H9 (cell line): ENCODE results near the gene EHD3. TPM values are rescaled to one million over a fixed set of nuclear protein-coding genes. Genes with fewer than 3 reads are reported as not detected.

Experiments used
- DNase-seq: peaks from one replicate; pipeline ENCODE4 v3.0.0-alpha.2; 2017
- H2AFZ ChIP-seq: one replicate; pipeline ENCODE4 v1.6.1; 2013; ENCODE audit warnings: mild to moderate bottlenecking, low read length, control low read depth, moderate library complexity
- H2AK5ac ChIP-seq: 2 replicates; pipeline ENCODE4 v1.6.1; 2013; ENCODE audit warnings: low read length, control low read depth, mixed read lengths; ENCODE audit not compliant: insufficient read length
- H2BK120ac ChIP-seq: one replicate; pipeline ENCODE4 v1.6.1; 2013; ENCODE audit warnings: low read depth, mild to moderate bottlenecking, low read length, control low read depth, inconsistent platforms; ENCODE audit not compliant: poor library complexity, severe bottlenecking
- H2BK12ac ChIP-seq: 2 replicates; pipeline ENCODE4 v1.6.1; 2013; ENCODE audit warnings: low read length, control low read depth, mixed read lengths, low read depth; ENCODE audit not compliant: insufficient read length
- H2BK15ac ChIP-seq: 2 replicates; pipeline ENCODE4 v1.6.1; 2013; ENCODE audit warnings: low read depth, low read length, control low read depth
- H2BK20ac ChIP-seq: one replicate; pipeline ENCODE4 v1.6.1; 2013; ENCODE audit warnings: low read depth, mild to moderate bottlenecking, low read length, control low read depth, inconsistent platforms; ENCODE audit not compliant: poor library complexity, severe bottlenecking
- H2BK5ac ChIP-seq: 2 replicates; pipeline ENCODE4 v1.6.1; 2013; ENCODE audit warnings: low read length, control low read depth, mixed read lengths; ENCODE audit not compliant: insufficient read length
- H3K14ac ChIP-seq: 2 replicates; pipeline ENCODE4 v1.6.1; 2013; ENCODE audit warnings: low read length, control low read depth; ENCODE audit not compliant: insufficient read depth
- H3K18ac ChIP-seq: 2 replicates; pipeline ENCODE4 v1.6.1; 2013; ENCODE audit warnings: low read depth, mild to moderate bottlenecking, mixed read lengths, low read length, control low read depth; ENCODE audit not compliant: insufficient read length
- H3K23ac ChIP-seq: 2 replicates; pipeline ENCODE4 v1.6.1; 2013; ENCODE audit warnings: low read length, control low read depth, mixed read lengths, low read depth; ENCODE audit not compliant: insufficient read length
- H3K23me2 ChIP-seq: 2 replicates; pipeline ENCODE4 v1.6.1; 2013; ENCODE audit warnings: low read depth, mild to moderate bottlenecking, mixed read lengths, low read length, control low read depth; ENCODE audit not compliant: insufficient read length, poor library complexity, severe bottlenecking
- H3K27ac ChIP-seq: 2 replicates; pipeline ENCODE4 v1.5.1; 2013; ENCODE audit warnings: low read length, control low read depth, mixed read lengths, low read depth; ENCODE audit not compliant: insufficient read length
- H3K27me3 ChIP-seq: 2 replicates; pipeline ENCODE4 v1.6.1; 2013; ENCODE audit warnings: low read length, control low read depth, inconsistent platforms; ENCODE audit not compliant: insufficient read depth
- H3K4ac ChIP-seq: 2 replicates; pipeline ENCODE4 v1.6.1; 2013; ENCODE audit warnings: low read depth, mild to moderate bottlenecking, control low read depth, inconsistent platforms, low read length, moderate library complexity
- H3K4me1 ChIP-seq: 2 replicates; pipeline ENCODE4 v1.6.1; 2013; ENCODE audit warnings: low read length, control low read depth, inconsistent platforms; ENCODE audit not compliant: insufficient read depth
- H3K4me2 ChIP-seq: 2 replicates; pipeline ENCODE4 v1.6.1; 2013; ENCODE audit warnings: low read length, control low read depth, mixed read lengths; ENCODE audit not compliant: insufficient read length, insufficient read depth
- H3K56ac ChIP-seq: 2 replicates; pipeline ENCODE4 v1.6.1; 2013; ENCODE audit warnings: low read depth, mild to moderate bottlenecking, mixed read lengths, low read length, control low read depth; ENCODE audit not compliant: insufficient read length
- H3K79me1 ChIP-seq: 2 replicates; pipeline ENCODE4 v1.6.1; 2013; ENCODE audit warnings: low read depth, mild to moderate bottlenecking, moderate library complexity, low read length, control low read depth, inconsistent platforms; ENCODE audit not compliant: insufficient read depth, poor library complexity, severe bottlenecking
- H3K79me2 ChIP-seq: 2 replicates; pipeline ENCODE4 v1.6.1; 2013; ENCODE audit warnings: low read length, control low read depth, inconsistent platforms; ENCODE audit not compliant: insufficient read depth
- H3K9ac ChIP-seq: 2 replicates; pipeline ENCODE4 v1.6.1; 2013; ENCODE audit warnings: low read length, control low read depth, mixed read lengths; ENCODE audit not compliant: insufficient read length; ENCODE audit errors: extremely low read depth
- H3K9me3 ChIP-seq: one replicate; pipeline ENCODE4 v1.6.1; 2013; ENCODE audit warnings: low read depth, low read length, inconsistent platforms; ENCODE audit not compliant: control insufficient read depth
- H3T11ph ChIP-seq: one replicate; pipeline ENCODE4 v1.6.1; 2013; ENCODE audit warnings: mild to moderate bottlenecking, low read length, control low read depth, inconsistent platforms
- H4K20me1 ChIP-seq: one replicate; pipeline ENCODE4 v1.6.1; 2013; ENCODE audit not compliant: control insufficient read depth, insufficient read length, insufficient read depth
- H4K5ac ChIP-seq: 2 replicates; pipeline ENCODE4 v1.6.1; 2013; ENCODE audit warnings: low read depth, mild to moderate bottlenecking, mixed read lengths, low read length, control low read depth; ENCODE audit not compliant: insufficient read length
- H4K8ac ChIP-seq: replicated peaks from 2 replicates; pipeline ENCODE4 v1.6.1; 2013; ENCODE audit warnings: low read length, control low read depth, mixed read lengths, low read depth; ENCODE audit not compliant: insufficient read length
- H4K91ac ChIP-seq: 2 replicates; pipeline ENCODE4 v1.6.1; 2013; ENCODE audit warnings: low read depth, mild to moderate bottlenecking, moderate library complexity, mixed read lengths, low read length, control low read depth; ENCODE audit not compliant: insufficient read length
- H3K27ac Mint-ChIP-seq, 3 experiments: 2 replicates in 2 of 3; 3 replicates in 1 of 3; pipeline ENCODE4 v1.8.0; 2020 to 2021; ENCODE audit warnings: mixed read lengths in 3 of 3, mild to moderate bottlenecking in 1 of 3, moderate library complexity in 1 of 3
- H3K27me3 Mint-ChIP-seq: 2 replicates; pipeline ENCODE4 v1.8.0; 2021; ENCODE audit warnings: low read depth, mild to moderate bottlenecking, moderate library complexity, mixed read lengths
- H3K36me3 Mint-ChIP-seq, 3 experiments: 2 replicates in 2 of 3; 3 replicates in 1 of 3; pipeline ENCODE4 v1.8.0; 2020 to 2021; ENCODE audit warnings: low read depth in 3 of 3, mixed read lengths in 3 of 3; ENCODE audit not compliant: insufficient read depth in 1 of 3
- H3K4me1 Mint-ChIP-seq, 2 experiments: 2 replicates each; pipeline ENCODE4 v1.8.0; 2020; ENCODE audit warnings: mixed read lengths in 2 of 2
- H3K4me3 Mint-ChIP-seq, 2 experiments: 2 replicates in 1 of 2; 3 replicates in 1 of 2; pipeline ENCODE4 v1.8.0; 2020 to 2021; ENCODE audit warnings: mild to moderate bottlenecking in 2 of 2, mixed read lengths in 2 of 2, moderate library complexity in 1 of 2
- H3K9me3 Mint-ChIP-seq, 2 experiments: 2 replicates in 1 of 2; 3 replicates in 1 of 2; pipeline ENCODE4 v1.8.0; 2020; ENCODE audit warnings: mild to moderate bottlenecking in 2 of 2, mixed read lengths in 2 of 2, moderate library complexity in 1 of 2
- CTCF ChIP-seq: fragments of 200-600 bp; sonication (generic); conservative IDR thresholded peaks from 3 replicates; pipeline ENCODE4 v1.8.0; 2021; ENCODE audit warnings: antibody characterized with exemption, mild to moderate bottlenecking
- WGBS: extraction: QIAGEN DNeasy Blood & Tissue Kit; methylation state at CpG from one replicate; pipeline ENCODE4 v1.1.7; 2013; ENCODE audit warnings: missing lambda C conversion rate, low lambda C conversion rate, mixed read lengths; ENCODE audit not compliant: insufficient read length; ENCODE audit errors: extremely low coverage; 5-methylcytosine and 5-hydroxymethylcytosine counted together
- total RNA-seq: library from RNA; stranded (reverse); gene quantifications from 2 replicates; pipeline ENCODE4 v1.2.1, GENCODE V29; 2021

Gene EHD3
- total RNA-seq, 1 experiment from 2014 or later: 8.3 TPM

GRCh38 chr2:31202041-31202440, 31.9 kb upstream of the EHD3 start:
- Histone ChIP-seq H2BK120ac (no peak overlapping the region), H3K4me2 (no peak overlapping the region), H4K8ac (no peak overlapping the region), H3K4ac (no peak overlapping the region), H3K18ac (no peak overlapping the region), H3K79me2 (no peaks in the 10 kb centered on the region), H3K27me3 (no peaks in the 10 kb centered on the region), H4K20me1 (no peaks in the 10 kb centered on the region), H2AK5ac (no peak overlapping the region), H3T11ph (no peak overlapping the region), H2AFZ (no peak overlapping the region), H3K9ac (no peak overlapping the region), H3K14ac (no peak overlapping the region; the same call in 1 of the 2 replicates), H4K5ac (no peak overlapping the region), H2BK15ac (no peak overlapping the region), H2BK12ac (no peak overlapping the region), H3K23ac (no peak overlapping the region), H3K9me3 (no peaks in the 10 kb centered on the region), H2BK5ac (no peak overlapping the region), H3K23me2 (no peaks in the 10 kb centered on the region), H3K79me1 (no peaks in the 10 kb centered on the region), H3K56ac (no peak overlapping the region), H3K27ac (no peak overlapping the region), H2BK20ac (no peak overlapping the region), H4K91ac (no peak overlapping the region), H3K4me1 (no peaks in the 10 kb centered on the region)
- WGBS: no CpG with 5 or more reads among the region's 5 CpGs
- peaks cover 2% of the 10 kb centered on the region in 2 experiments for H3K4me1 Mint-ChIP-seq
- peaks cover 6% of the 10 kb centered on the region for H3K27me3 Mint-ChIP-seq
- H3K27ac Mint-ChIP-seq: no peak overlapping the region; a peak in 1 of 7 replicates
- H3K36me3 Mint-ChIP-seq: no peaks in the 10 kb centered on the region
- no peak overlapping the region for H3K4me3 Mint-ChIP-seq
- TF ChIP-seq CTCF: no peak
- DNase-seq: no peak
- no peaks in the 10 kb centered on the region for H3K9me3 Mint-ChIP-seq
